ENCODE measurements around the gene IARS2.
"Not testable (repeated sequence)": the region's sequence is repeated elsewhere in the genome, so short reads cannot be mapped to it uniquely, and the experiment has no call there.

Gene IARS2

GRCh38 chr1:220062629-220063028, 31.3 kb upstream of the IARS2 start:
- Histone ChIP-seq H3K27ac (ENCODE audit: insufficient read depth in 1 of 2, low read depth in 1 of 2, low read length in 2 of 2, poor library complexity in 1 of 2, severe bottlenecking in 2 of 2) (no peak overlapping the region), H3K36me3 (ENCODE audit: control insufficient read depth in 4 of 4, insufficient read depth in 4 of 4, low read length in 3 of 4) (peaks cover 12 to 54% (median 26%) of the 10 kb centered on the region in 4 experiments), H3K9me3 (ENCODE audit: control extremely low read depth in 1 of 5, control insufficient read depth in 4 of 5, insufficient read depth in 2 of 5, low read depth in 1 of 5, low read length in 4 of 5) (no peaks in the 10 kb centered on the region), H3K4me1 (ENCODE audit: control extremely low read depth in 1 of 4, control insufficient read depth in 4 of 4, insufficient read depth in 4 of 4, low read length in 3 of 4) (no peaks in the 10 kb centered on the region), H3K4me3 (ENCODE audit: control insufficient read depth in 1 of 7, extremely low read depth in 1 of 7, insufficient read depth in 4 of 7, low read depth in 2 of 7, low read length in 6 of 7) (no peak overlapping the region), H3K27me3 (replicated peaks in 2 of 5; ENCODE audit: control insufficient read depth in 4 of 5, insufficient read depth in 5 of 5, low read length in 4 of 5) (no peaks in the 10 kb centered on the region)
- 94% methylated on average over 2 of the region's 6 CpGs for WGBS (ENCODE audit: insufficient coverage)
- DNase-seq = no peak
- CTCF ChIA-PET = no interaction called here
- POLR2A ChIA-PET = no interaction called here

GRCh38 chr1:220067269-220068204, 26.4 kb upstream of the IARS2 start:
- Histone ChIP-seq H3K36me3 (ENCODE audit: control insufficient read depth in 4 of 4, insufficient read depth in 4 of 4, low read length in 3 of 4) (peaks cover 18 to 56% (median 33%) of the 10 kb centered on the region in 4 experiments), H3K4me1 (ENCODE audit: control extremely low read depth in 1 of 4, control insufficient read depth in 4 of 4, insufficient read depth in 4 of 4, low read length in 3 of 4) (no peaks in the 10 kb centered on the region), H3K27me3 (replicated peaks in 2 of 5; ENCODE audit: control insufficient read depth in 4 of 5, insufficient read depth in 5 of 5, low read length in 4 of 5) (no peaks in the 10 kb centered on the region), H3K4me3 (ENCODE audit: control insufficient read depth in 1 of 7, extremely low read depth in 1 of 7, insufficient read depth in 4 of 7, low read depth in 2 of 7, low read length in 6 of 7) (no peak overlapping the region), H3K9me3 (ENCODE audit: control extremely low read depth in 1 of 5, control insufficient read depth in 4 of 5, insufficient read depth in 2 of 5, low read depth in 1 of 5, low read length in 4 of 5) (no peaks in the 10 kb centered on the region), H3K27ac (ENCODE audit: insufficient read depth in 1 of 2, low read depth in 1 of 2, low read length in 2 of 2, poor library complexity in 1 of 2, severe bottlenecking in 2 of 2) (no peak overlapping the region)
- DNase-seq = no peak
- 100% methylated on average over 1 of the region's 3 CpGs for WGBS (ENCODE audit: insufficient coverage)
- CTCF ChIA-PET = interaction anchor here (0.8 kb wide), 1 partner anchor 14 kb away, joined by 4 read pairs; no protein-coding TSS in a partner anchor
- POLR2A ChIA-PET = no interaction called here

- ChIA-PET CTCF (no interaction called here), POLR2A (no interaction called here)
- DNase-seq = no peak
- H3K4me1 ChIP-seq (ENCODE audit: control extremely low read depth in 1 of 4, control insufficient read depth in 4 of 4, insufficient read depth in 4 of 4, low read length in 3 of 4) = no peaks in the 10 kb centered on the region
- H3K27me3 ChIP-seq (replicated peaks in 2 of 5; ENCODE audit: control insufficient read depth in 4 of 5, insufficient read depth in 5 of 5, low read length in 4 of 5) = no peaks in the 10 kb centered on the region
- no peaks in the 10 kb centered on the region for H3K9me3 ChIP-seq (ENCODE audit: control extremely low read depth in 1 of 5, control insufficient read depth in 4 of 5, insufficient read depth in 2 of 5, low read depth in 1 of 5, low read length in 4 of 5)
- peaks cover 11 to 17% (median 12%) of the 10 kb centered on the region in 4 experiments for H3K36me3 ChIP-seq (ENCODE audit: control insufficient read depth in 4 of 4, insufficient read depth in 4 of 4, low read length in 3 of 4)
- no peak overlapping the region for H3K27ac ChIP-seq (ENCODE audit: insufficient read depth in 1 of 2, low read depth in 1 of 2, low read length in 2 of 2, poor library complexity in 1 of 2, severe bottlenecking in 2 of 2)
- no peak overlapping the region for H3K4me3 ChIP-seq (ENCODE audit: control insufficient read depth in 1 of 7, extremely low read depth in 1 of 7, insufficient read depth in 4 of 7, low read depth in 2 of 7, low read length in 6 of 7)
- 100% methylated on average over 1 of the region's 4 CpGs for WGBS (ENCODE audit: insufficient coverage)
Measured at GRCh38 chr1:220076861-220077762, 16.8 kb upstream of the IARS2 start.

- ChIA-PET CTCF (interaction anchor here (0.5 kb wide), 1 partner anchor 26 kb away, joined by 3 read pairs; no protein-coding TSS in a partner anchor), POLR2A (no interaction called here)
- Histone ChIP-seq H3K27me3 (replicated peaks in 2 of 5; ENCODE audit: control insufficient read depth in 4 of 5, insufficient read depth in 5 of 5, low read length in 4 of 5) (no peaks in the 10 kb centered on the region), H3K4me1 (ENCODE audit: control extremely low read depth in 1 of 4, control insufficient read depth in 4 of 4, insufficient read depth in 4 of 4, low read length in 3 of 4) (no peaks in the 10 kb centered on the region), H3K36me3 (ENCODE audit: control insufficient read depth in 4 of 4, insufficient read depth in 4 of 4, low read length in 3 of 4) (peaks cover 5 to 9% (median 7%) of the 10 kb centered on the region in 4 experiments), H3K27ac (ENCODE audit: insufficient read depth in 1 of 2, low read depth in 1 of 2, low read length in 2 of 2, poor library complexity in 1 of 2, severe bottlenecking in 2 of 2) (no peak overlapping the region), H3K9me3 (ENCODE audit: control extremely low read depth in 1 of 5, control insufficient read depth in 4 of 5, insufficient read depth in 2 of 5, low read depth in 1 of 5, low read length in 4 of 5) (no peaks in the 10 kb centered on the region), H3K4me3 (ENCODE audit: control insufficient read depth in 1 of 7, extremely low read depth in 1 of 7, insufficient read depth in 4 of 7, low read depth in 2 of 7, low read length in 6 of 7) (no peak overlapping the region)
- peak in 2 of 3 donors; percentile 4 to 9 for DNase-seq
- WGBS (ENCODE audit: insufficient coverage) = 100% methylated on average over 2 of the region's 3 CpGs
Measured at GRCh38 chr1:220077887-220078286, 16.0 kb upstream of the IARS2 start.

- no peak for DNase-seq
- H3K27ac ChIP-seq (ENCODE audit: insufficient read depth in 1 of 2, low read depth in 1 of 2, low read length in 2 of 2, poor library complexity in 1 of 2, severe bottlenecking in 2 of 2) = no peak overlapping the region
- no peaks in the 10 kb centered on the region for H3K27me3 ChIP-seq (replicated peaks in 2 of 5; ENCODE audit: control insufficient read depth in 4 of 5, insufficient read depth in 5 of 5, low read length in 4 of 5)
- no CpG with 5 or more reads among the region's 1 CpG for WGBS (ENCODE audit: insufficient coverage)
- H3K36me3 ChIP-seq (ENCODE audit: control insufficient read depth in 4 of 4, insufficient read depth in 4 of 4, low read length in 3 of 4) = peaks cover 0 to 5% (median 1%) of the 10 kb centered on the region in 4 experiments
- POLR2A ChIA-PET = no interaction called here
- CTCF ChIA-PET = interaction anchor here (0.6 to 1.1 kb wide), 3 partner anchors 9 to 1858 kb away, joined by 3 to 4 read pairs (median 3); partner anchors contain the start of gene IARS2
- no peaks in the 10 kb centered on the region for H3K9me3 ChIP-seq (ENCODE audit: control extremely low read depth in 1 of 5, control insufficient read depth in 4 of 5, insufficient read depth in 2 of 5, low read depth in 1 of 5, low read length in 4 of 5)
- H3K4me3 ChIP-seq (ENCODE audit: control insufficient read depth in 1 of 7, extremely low read depth in 1 of 7, insufficient read depth in 4 of 7, low read depth in 2 of 7, low read length in 6 of 7) = no peak overlapping the region
- H3K4me1 ChIP-seq (ENCODE audit: control extremely low read depth in 1 of 4, control insufficient read depth in 4 of 4, insufficient read depth in 4 of 4, low read length in 3 of 4) = peaks cover 0 to 6% (median 2%) of the 10 kb centered on the region in 4 experiments
Measured at GRCh38 chr1:220084460-220084859, 9.5 kb upstream of the IARS2 start.

GRCh38 chr1:220086261-220086686, 7.7 kb upstream of the IARS2 start:
- H3K27ac ChIP-seq (ENCODE audit: insufficient read depth in 1 of 2, low read depth in 1 of 2, low read length in 2 of 2, poor library complexity in 1 of 2, severe bottlenecking in 2 of 2); H3K9me3 ChIP-seq (ENCODE audit: control extremely low read depth in 1 of 5, control insufficient read depth in 4 of 5, insufficient read depth in 2 of 5, low read depth in 1 of 5, low read length in 4 of 5); CTCF ChIA-PET; H3K36me3 ChIP-seq (ENCODE audit: control insufficient read depth in 4 of 4, insufficient read depth in 4 of 4, low read length in 3 of 4); POLR2A ChIA-PET; H3K27me3 ChIP-seq (replicated peaks in 2 of 5; ENCODE audit: control insufficient read depth in 4 of 5, insufficient read depth in 5 of 5, low read length in 4 of 5); H3K4me3 ChIP-seq (ENCODE audit: control insufficient read depth in 1 of 7, extremely low read depth in 1 of 7, insufficient read depth in 4 of 7, low read depth in 2 of 7, low read length in 6 of 7): not testable (repeated sequence)
- H3K4me1 ChIP-seq (ENCODE audit: control extremely low read depth in 1 of 4, control insufficient read depth in 4 of 4, insufficient read depth in 4 of 4, low read length in 3 of 4) = peaks cover 0 to 11% (median 5%) of the 10 kb centered on the region in 4 experiments
- over 99% methylated on average over 9 of the region's 15 CpGs for WGBS (ENCODE audit: insufficient coverage)
- peak; percentile 26 to 35 (median 28) for DNase-seq

All from common myeloid progenitor, CD34-positive (primary cell).